AG04450 (cell line): ENCODE data around the gene C1orf116. TPM values are rescaled to one million over a fixed set of nuclear protein-coding genes. Genes with fewer than 3 reads are reported as not detected.

Source experiments
- CTCF ChIA-PET: fragments of 300-600, 350-600 bp; formaldehyde crosslinking; extraction: SDS; loops from one replicate; lab custom pipeline; 2022; ENCODE audit warnings: antibody characterized with exemption, inconsistent platforms; lab: Charles Lee
- POLR2A ChIA-PET: fragments of 350-600 bp; formaldehyde crosslinking; extraction: SDS; loops from one replicate; lab custom pipeline; 2021; ENCODE audit warnings: antibody characterized with exemption, inconsistent platforms; lab: Yijun Ruan, JAX
- DNase-seq: peaks from one replicate; pipeline ENCODE4 v3.0.0-alpha.2; 2011; ENCODE audit warnings: low read depth, low spot score
- H3K27ac ChIP-seq: one replicate; pipeline ENCODE4 v1.5.1; 2012; ENCODE audit warnings: low read depth, low read length, control low read depth
- H3K27me3 ChIP-seq: one replicate; pipeline ENCODE4 v1.6.0; 2012; ENCODE audit warnings: low read length; ENCODE audit not compliant: control insufficient read depth, insufficient read depth
- H3K4me3 ChIP-seq: 2 replicates; pipeline ENCODE4 v1.5.1; 2011; ENCODE audit warnings: mild to moderate bottlenecking, low read depth, low read length, control low read depth
- H3K9me3 ChIP-seq: 2 replicates; pipeline ENCODE4 v1.5.1; 2012; ENCODE audit warnings: low read length; ENCODE audit not compliant: control insufficient read depth, insufficient read depth
- CTCF ChIP-seq: IDR thresholded peaks from 2 replicates; pipeline ENCODE4 v1.5.1; 2011; ENCODE audit warnings: low read depth, low read length, control low read depth, inconsistent platforms
- polyA plus RNA-seq: library from polyadenylated mRNA; depleted of rRNA; stranded (reverse); fragments of >200 nt; gene quantifications from 2 replicates; pipeline ENCODE4 v1.2.3, GENCODE V29; 2011

The C1orf116 gene
- polyA plus RNA-seq, 1 experiment, result not detected

GRCh38 chr1:207003210-207003609 is 29.3 kb downstream of the C1orf116 start:
- no peak for TF ChIP-seq CTCF
- CTCF ChIA-PET, result interaction anchor here (1.4 to 3.0 kb wide), 4 partner anchors 18 to 47 kb away, joined by 6 to 17 read pairs (median 6); no protein-coding TSS in a partner anchor
- no peaks in the 10 kb centered on the region for H3K9me3 ChIP-seq
- DNase-seq, result no peak
- H3K27ac ChIP-seq, result no peak overlapping the region
- no peak overlapping the region for H3K4me3 ChIP-seq
- POLR2A ChIA-PET, result no interaction called here
- H3K27me3 ChIP-seq, result no peaks in the 10 kb centered on the region

DNA sequence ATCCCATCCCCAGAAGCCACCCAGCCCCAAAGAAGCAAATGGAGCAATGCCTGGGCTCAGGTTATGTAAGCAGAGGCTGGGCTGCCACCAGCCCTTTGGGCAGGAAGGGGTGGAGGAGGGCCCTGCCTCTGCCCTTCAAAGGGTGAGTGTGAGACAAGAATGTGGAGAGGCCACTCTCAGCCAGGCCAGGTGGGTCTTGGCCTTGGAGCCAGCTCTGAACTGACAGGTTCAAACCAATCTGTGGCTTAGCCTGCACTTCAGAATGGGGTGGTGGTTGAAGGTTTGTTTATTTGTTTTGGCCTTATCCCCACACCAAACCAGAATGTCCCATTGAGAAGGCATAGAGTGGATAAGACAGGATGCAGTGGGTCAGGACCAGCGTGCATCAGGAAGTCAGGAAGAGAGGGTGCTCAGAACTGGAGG is 29.8 kb downstream of the C1orf116 start:
- H3K27ac ChIP-seq, result no peak overlapping the region
- TF ChIP-seq CTCF, result no peak
- H3K27me3 ChIP-seq, result no peaks in the 10 kb centered on the region
- ChIA-PET CTCF (interaction anchor here (3.0 kb wide), 1 partner anchor 20 kb away, joined by 17 read pairs; no protein-coding TSS in a partner anchor), POLR2A (no interaction called here)
- no peak overlapping the region for H3K4me3 ChIP-seq
- no peaks in the 10 kb centered on the region for H3K9me3 ChIP-seq
- no peak for DNase-seq

DNA sequence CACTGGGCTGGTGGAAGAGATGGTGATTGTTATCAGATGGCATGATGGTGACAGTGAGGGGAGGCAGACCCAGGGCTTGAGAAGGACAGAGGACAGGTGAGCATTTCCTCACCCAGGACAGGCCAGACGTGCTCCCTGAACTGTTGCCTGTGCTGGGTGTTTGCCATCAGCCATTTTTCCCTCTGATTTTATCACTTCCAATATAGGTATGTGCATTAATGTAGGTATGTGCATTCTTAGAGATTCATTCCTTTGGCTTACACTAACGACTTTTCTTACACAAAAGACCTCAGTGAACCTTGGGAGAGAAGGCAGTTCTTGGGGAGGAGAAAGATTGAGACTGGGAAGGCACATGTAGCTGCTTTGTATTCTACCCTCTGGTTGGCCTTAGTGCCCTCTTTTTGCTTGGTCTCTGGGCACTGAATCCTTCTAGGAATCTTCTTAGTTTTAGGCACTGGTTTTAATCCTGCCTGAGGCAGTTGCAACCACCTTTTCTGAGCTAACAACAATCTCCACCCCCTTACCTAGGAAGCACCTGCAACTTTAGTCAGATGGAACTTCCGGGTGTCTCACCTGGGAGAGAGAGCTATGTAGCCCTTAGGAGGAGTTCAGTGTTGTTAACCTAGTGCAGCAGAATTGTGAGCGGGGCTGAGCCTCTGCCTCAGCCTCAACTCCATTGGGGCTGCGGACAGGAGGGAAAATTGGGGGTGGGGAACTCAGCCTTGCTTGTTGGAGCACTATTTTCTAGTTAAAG is 30.9 kb downstream of the C1orf116 start:
- no peaks in the 10 kb centered on the region for H3K27me3 ChIP-seq
- no peak overlapping the region for H3K4me3 ChIP-seq
- POLR2A ChIA-PET, result no interaction called here
- CTCF ChIA-PET, result no interaction called here
- no peaks in the 10 kb centered on the region for H3K9me3 ChIP-seq
- TF ChIP-seq CTCF, result no peak
- H3K27ac ChIP-seq, result no peak overlapping the region
- no peak for DNase-seq

DNA sequence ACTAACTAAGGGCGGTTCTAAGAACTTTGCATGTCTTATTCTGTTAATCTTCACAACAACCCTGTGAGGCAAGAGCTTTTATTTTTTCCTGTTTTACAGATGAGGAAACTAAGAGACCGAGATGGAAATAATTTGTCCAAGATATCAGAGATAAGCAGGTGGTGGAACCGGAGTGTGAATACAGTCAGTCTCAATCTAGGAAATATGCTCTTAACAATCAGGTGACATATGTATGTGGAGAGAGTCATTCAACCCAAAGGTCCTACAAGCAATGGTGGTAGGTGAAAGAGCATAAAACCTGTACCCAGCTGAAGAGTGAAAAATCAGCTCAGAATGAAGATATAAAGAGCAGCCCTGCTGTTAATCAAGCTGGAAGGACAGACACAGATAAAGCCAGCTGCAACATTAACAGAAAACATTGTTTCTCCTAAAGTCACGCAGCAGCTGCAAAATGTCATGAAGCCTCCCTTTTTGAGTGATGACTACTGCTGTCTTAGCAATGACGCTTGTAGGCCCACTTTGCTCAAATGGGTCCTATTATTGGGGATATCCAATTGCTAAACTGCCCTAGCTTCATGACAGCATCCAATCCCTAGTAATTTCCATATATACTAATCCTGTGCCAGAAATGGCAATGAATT is 31.8 kb downstream of the C1orf116 start:
- ChIA-PET POLR2A (interaction anchor here (0.7 kb wide), 1 partner anchor 49 kb away, joined by 3 read pairs; no protein-coding TSS in a partner anchor), CTCF (no interaction called here)
- H3K27ac ChIP-seq, result no peak overlapping the region
- H3K9me3 ChIP-seq, result no peaks in the 10 kb centered on the region
- no peak for DNase-seq
- H3K27me3 ChIP-seq, result peaks cover 4% of the 10 kb centered on the region
- TF ChIP-seq CTCF, result no peak
- H3K4me3 ChIP-seq, result no peak overlapping the region

GRCh38 chr1:206998816-206999215 is 33.7 kb downstream of the C1orf116 start:
- DNase-seq, result no peak
- H3K27ac ChIP-seq, result no peak overlapping the region
- no peak overlapping the region for H3K4me3 ChIP-seq
- H3K9me3 ChIP-seq, result no peaks in the 10 kb centered on the region
- POLR2A ChIA-PET, result no interaction called here
- TF ChIP-seq CTCF, result no peak
- H3K27me3 ChIP-seq, result peaks cover 8% of the 10 kb centered on the region
- CTCF ChIA-PET, result no interaction called here
